Measurements from ENCODE around the gene MVB12B. TPM values are rescaled to one million over a fixed set of nuclear protein-coding genes. Genes with fewer than 3 reads are reported as not detected.
A peak's percentile ranks its signal among the peaks of the same experiment; 100 is the strongest.

The MVB12B gene
- total and polyA plus RNA-seq, 2 of the 13 experiments (the other 11 are each of a cell fraction or from before 2014, with no cell fraction given): 12.1 to 30.1 TPM

DNA sequence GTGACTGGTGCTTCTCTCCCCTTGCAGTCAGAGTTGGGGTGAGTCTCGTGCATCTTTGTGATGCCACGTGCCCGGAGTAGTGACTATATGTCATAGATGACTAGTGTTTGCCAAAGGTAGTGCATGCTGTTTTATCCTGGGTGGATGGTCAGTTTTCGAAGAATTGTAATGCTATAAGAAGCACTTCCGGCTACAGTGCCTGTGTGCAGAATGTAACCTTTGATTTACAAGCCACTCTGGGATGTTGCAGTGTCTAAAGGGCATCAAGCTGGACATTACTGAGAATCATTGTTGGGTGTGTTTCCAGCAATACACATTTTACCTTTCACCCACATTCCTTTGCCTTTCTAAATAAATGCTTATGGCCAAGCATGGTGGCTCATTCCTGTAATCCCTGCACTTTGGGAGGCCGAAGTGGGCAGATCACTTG, 16.7 kb downstream of the MVB12B start (continued):
- no peak for TF ChIP-seq ZNF792 (CRISPR knock-in tag; IDR thresholded peaks at IDR 0.05)
- TF ChIP-seq SMC3 (IDR thresholded peaks at IDR 0.05; ENCODE audit: low read length): no peak
- 0 out of 2 replicates have a peak, but pooled peaks have one; percentile 53 for TF ChIP-seq MED1 (CRISPR knock-in tag; IDR thresholded peaks at IDR 0.05)
- TF ChIP-seq NR2F1 (CRISPR knock-in tag; IDR thresholded peaks at IDR 0.05): peak in 1 of 2 experiments; percentile 38; a peak in 1 of 4 replicates
- TF ChIP-seq GLMP (CRISPR knock-in tag; IDR thresholded peaks at IDR 0.05; ENCODE audit: borderline replicate concordance): no peak
- 0 out of 2 replicates have a peak, but pooled peaks have one; percentile 11 for TF ChIP-seq STAG1 (CRISPR knock-in tag; IDR thresholded peaks at IDR 0.05)
- peak; percentile 50 for TF ChIP-seq ARID5B (CRISPR knock-in tag; IDR thresholded peaks at IDR 0.05)
- TF ChIP-seq GFI1 (CRISPR knock-in tag; IDR thresholded peaks at IDR 0.05; ENCODE audit: borderline replicate concordance): 0 out of 2 replicates have a peak, but pooled peaks have one; percentile 39

GRCh38 chr9:126346031-126346430, 19.4 kb downstream of the MVB12B start:
- intact Hi-C loops (cut with micrococcal nuclease; ENCODE audit: unreplicated experiment): no loop called here
- Histone ChIP-seq H2AFZ (ENCODE audit: low read length) (no peak overlapping the region), H4K20me1 (ENCODE audit: insufficient read depth, low read length) (peaks cover 4% of the 10 kb centered on the region), H3K4me2 (ENCODE audit: low read depth, low read length) (no peak overlapping the region), H3K4me1 (ENCODE audit: insufficient read depth, low read length) (peaks cover 45% of the 10 kb centered on the region), H3K27me3 (ENCODE audit: control insufficient read depth in 1 of 2, insufficient read depth in 2 of 2, low read length in 2 of 2) (no peaks in the 10 kb centered on the region), H3K27ac (ENCODE audit: extremely low read length, insufficient read depth, low read length) (no peak overlapping the region), H3K9ac (ENCODE audit: insufficient read depth, low read depth, low read length) (no peak overlapping the region), H3K79me2 (ENCODE audit: insufficient read depth, low read length) (peaks cover 38% of the 10 kb centered on the region), H3K4me3 (replicated peaks in 1 of 3; ENCODE audit: insufficient read depth in 1 of 3, low read depth in 2 of 3, low read length in 3 of 3) (no peak overlapping the region), H3K9me3 (ENCODE audit: low read length) (peaks cover 13% of the 10 kb centered on the region), H3K36me3 (replicated peaks in 1 of 2; ENCODE audit: control insufficient read depth in 1 of 2, insufficient read depth in 2 of 2, low read length in 2 of 2) (peaks cover 17 to 67% of the 10 kb centered on the region in 2 experiments)
- POLR2A ChIA-PET: no interaction called here
- ATAC-seq: no peak
- no TSS peak for BruUV-seq (replicated peaks)
- CTCF ChIA-PET (ENCODE audit: low intra/inter-chr PET ratio, low total read pairs): no interaction called here
- 96% methylated on average over 9 of the region's 9 CpGs for WGBS (ENCODE audit: low lambda C conversion rate)
- in situ Hi-C loops (cut with HindIII; ENCODE audit: extremely low pct_ligation_motif_present, low pct_unique_long_range_greater_than_20kb): no loop called here
- DNase-seq (ENCODE audit: low spot score): no peak
- no peak for FAIRE-seq
- TF ChIP-seq SOX5 (CRISPR knock-in tag; IDR thresholded peaks at IDR 0.05; ENCODE audit: borderline replicate concordance) (no peak), KDM6A (CRISPR knock-in tag; IDR thresholded peaks at IDR 0.05; ENCODE audit: low read depth) (no peak), POLR2AphosphoS5 (IDR thresholded peaks at IDR 0.05; ENCODE audit: low read depth, low read length) (no peak), ZNF775 (CRISPR knock-in tag; IDR thresholded peaks at IDR 0.05; ENCODE audit: borderline replicate concordance) (no peak), CREM (IDR thresholded peaks at IDR 0.05) (no peak), CREM (CRISPR knock-in tag; IDR thresholded peaks at IDR 0.05) (no peak), FOXM1 (CRISPR knock-in tag; IDR thresholded peaks at IDR 0.05) (no peak), RAD21 (CRISPR knock-in tag; IDR thresholded peaks at IDR 0.05) (no peak)
- TF ChIP-seq, protein P1, sequence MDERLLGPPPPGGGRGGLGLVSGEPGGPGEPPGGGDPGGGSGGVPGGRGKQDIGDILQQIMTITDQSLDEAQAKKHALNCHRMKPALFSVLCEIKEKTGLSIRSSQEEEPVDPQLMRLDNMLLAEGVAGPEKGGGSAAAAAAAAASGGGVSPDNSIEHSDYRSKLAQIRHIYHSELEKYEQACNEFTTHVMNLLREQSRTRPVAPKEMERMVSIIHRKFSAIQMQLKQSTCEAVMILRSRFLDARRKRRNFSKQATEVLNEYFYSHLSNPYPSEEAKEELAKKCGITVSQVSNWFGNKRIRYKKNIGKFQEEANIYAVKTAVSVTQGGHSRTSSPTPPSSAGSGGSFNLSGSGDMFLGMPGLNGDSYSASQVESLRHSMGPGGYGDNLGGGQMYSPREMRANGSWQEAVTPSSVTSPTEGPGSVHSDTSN (CRISPR knock-in tag; IDR thresholded peaks at IDR 0.05): no peak
- TF ChIP-seq, protein P2, sequence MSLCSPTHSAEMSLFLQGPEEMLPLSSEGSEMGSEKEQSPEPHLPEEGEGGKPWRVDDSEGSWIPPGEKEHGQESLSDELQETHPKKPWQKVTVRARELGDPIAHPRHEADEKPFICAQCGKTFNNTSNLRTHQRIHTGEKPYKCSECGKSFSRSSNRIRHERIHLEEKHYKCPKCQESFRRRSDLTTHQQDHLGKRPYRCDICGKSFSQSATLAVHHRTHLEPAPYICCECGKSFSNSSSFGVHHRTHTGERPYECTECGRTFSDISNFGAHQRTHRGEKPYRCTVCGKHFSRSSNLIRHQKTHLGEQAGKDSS (CRISPR knock-in tag; IDR thresholded peaks at IDR 0.05; ENCODE audit: borderline replicate concordance, low read depth): no peak
